Neural progenitor cell (in vitro differentiated cells): Measurements from ENCODE around the gene KISS1. TPM values are rescaled to one million over a fixed set of nuclear protein-coding genes. Genes with fewer than 3 reads are reported as not detected.

Experiments used
- DNase-seq: peaks from one replicate; pipeline ENCODE4 v3.0.0-alpha.2; 2016; ENCODE audit warnings: low spot score
- H2AFZ ChIP-seq: fragments of 200-600 bp; sonication (generic); replicated peaks from 2 replicates; pipeline ENCODE4 v1.6.1; 2016; ENCODE audit warnings: antibody characterized with exemption
- H3F3A ChIP-seq: fragments of 200-600 bp; sonication (generic); 2 replicates; pipeline ENCODE4 v1.6.1; 2016; ENCODE audit warnings: antibody characterized with exemption, low read depth
- H3K27ac ChIP-seq: fragments of 200-600 bp; sonication (generic); 2 replicates; pipeline ENCODE4 v1.5.1; 2016; ENCODE audit warnings: mild to moderate bottlenecking
- H3K27me3 ChIP-seq: fragments of 200-600 bp; sonication (generic); 2 replicates; pipeline ENCODE4 v1.6.1; 2016; ENCODE audit warnings: mild to moderate bottlenecking, moderate library complexity
- H3K36me3 ChIP-seq: fragments of 200-600 bp; sonication (generic); 2 replicates; pipeline ENCODE4 v1.5.1; 2016
- H3K4me1 ChIP-seq: fragments of 200-600 bp; sonication (generic); 2 replicates; pipeline ENCODE4 v1.6.1; 2016; ENCODE audit warnings: mixed run types
- H3K4me2 ChIP-seq: fragments of 200-600 bp; sonication (generic); 2 replicates; pipeline ENCODE4 v1.6.1; 2016
- H3K4me3 ChIP-seq: fragments of 200-600 bp; sonication (generic); 2 replicates; pipeline ENCODE4 v1.5.1; 2016
- H3K79me2 ChIP-seq: fragments of 200-600 bp; sonication (generic); 2 replicates; pipeline ENCODE4 v1.6.1; 2016; ENCODE audit warnings: low read depth
- H3K9ac ChIP-seq: fragments of 200-600 bp; sonication (generic); 2 replicates; pipeline ENCODE4 v1.6.1; 2016
- H3K9me3 ChIP-seq: fragments of 200-600 bp; sonication (generic); 2 replicates; pipeline ENCODE4 v1.5.1; 2016; ENCODE audit warnings: low read depth
- H4K20me1 ChIP-seq: fragments of 200-600 bp; sonication (generic); 2 replicates; pipeline ENCODE4 v1.6.1; 2016; ENCODE audit warnings: low read depth
- H3K27ac Mint-ChIP-seq: 3 replicates; pipeline ENCODE4 v1.8.0; 2021; ENCODE audit warnings: mixed read lengths
- H3K27me3 Mint-ChIP-seq: 2 replicates; pipeline ENCODE4 v1.8.0; 2022; ENCODE audit warnings: low read depth, mild to moderate bottlenecking, inconsistent platforms, moderate library complexity, mixed read lengths; ENCODE audit not compliant: insufficient read depth
- H3K36me3 Mint-ChIP-seq: 3 replicates; pipeline ENCODE4 v1.8.0; 2021; ENCODE audit warnings: mixed read lengths
- H3K4me1 Mint-ChIP-seq: 3 replicates; pipeline ENCODE4 v1.8.0; 2021; ENCODE audit warnings: mixed read lengths
- H3K4me3 Mint-ChIP-seq: 3 replicates; pipeline ENCODE4 v1.8.0; 2021; ENCODE audit warnings: mild to moderate bottlenecking, moderate library complexity, mixed read lengths
- H3K9me3 Mint-ChIP-seq: 3 replicates; pipeline ENCODE4 v1.8.0; 2020; ENCODE audit warnings: mixed read lengths
- EZH2 ChIP-seq: fragments of 200-600 bp; sonication (generic); IDR thresholded peaks from 2 replicates; pipeline ENCODE4 v1.6.1; 2017; ENCODE audit warnings: antibody characterized with exemption, mild to moderate bottlenecking, moderate library complexity
- EZH2phosphoT487 ChIP-seq: fragments of 200-600 bp; sonication (generic); IDR thresholded peaks from 2 replicates; pipeline ENCODE4 v1.6.1; 2017; ENCODE audit warnings: antibody characterized with exemption
- total RNA-seq: library from RNA; depleted of rRNA; stranded (reverse); fragments of >200 nt; gene quantifications from 2 replicates; pipeline ENCODE4 v1.2.3, GENCODE V29; 2015; ENCODE audit warnings: low replicate concordance
- TF ChIP-seq, protein P1 (sequence below): fragments of 200-600 bp; sonication (generic); IDR thresholded peaks from 2 replicates; pipeline ENCODE4 v1.5.1; 2017; ENCODE audit warnings: antibody characterized with exemption, mild to moderate bottlenecking

Gene KISS1
- total RNA-seq, 1 donor from 2014 or later, result not detected

DNA sequence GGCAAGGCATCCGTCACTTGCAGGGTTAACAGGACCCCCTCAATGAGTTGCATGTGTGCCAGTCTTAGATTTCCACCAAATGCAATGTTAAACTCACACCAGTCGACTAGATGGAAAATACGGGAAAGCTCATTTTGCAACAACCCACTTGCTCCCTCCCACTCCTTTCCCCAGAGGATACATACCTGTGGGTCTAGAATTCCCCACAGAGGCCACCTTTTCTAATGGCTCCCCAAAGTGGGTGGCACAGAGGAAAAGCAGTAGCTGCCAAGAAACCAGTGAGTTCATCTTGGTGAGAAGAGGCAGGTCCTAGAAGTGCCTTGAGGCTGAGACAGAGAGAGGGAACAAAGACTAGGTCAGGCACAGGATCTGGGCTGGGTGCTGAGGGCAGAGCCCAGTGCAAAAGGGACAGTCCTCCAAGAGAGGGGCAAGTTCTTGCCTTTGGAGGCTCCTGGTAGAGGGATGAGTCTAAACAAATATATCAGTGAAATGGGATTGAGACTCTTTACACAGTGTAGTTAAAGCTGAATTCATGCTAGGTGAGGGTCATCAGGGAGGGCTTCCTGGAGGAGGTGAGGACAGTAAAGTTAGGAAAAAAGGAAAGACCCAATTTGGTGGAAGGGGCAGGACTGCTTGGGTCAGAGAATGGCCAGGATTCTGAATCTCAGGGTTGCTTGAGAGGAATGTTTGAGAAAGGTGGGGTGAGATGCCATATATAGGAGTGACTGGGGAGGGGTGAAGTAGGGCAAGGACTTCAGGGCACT is 3.5 kb downstream of the KISS1 start:
- Histone ChIP-seq H3K9me3 (no peaks in the 10 kb centered on the region), H3K27ac (no peak overlapping the region), H4K20me1 (no peaks in the 10 kb centered on the region), H3K9ac (no peak overlapping the region), H3K4me3 (no peak overlapping the region), H2AFZ (no peak overlapping the region), H3K79me2 (no peaks in the 10 kb centered on the region), H3K27me3 (peaks cover 56% of the 10 kb centered on the region), H3K4me1 (peaks cover 16% of the 10 kb centered on the region), H3F3A (peaks cover 11% of the 10 kb centered on the region), H3K36me3 (no peaks in the 10 kb centered on the region), H3K4me2 (no peak overlapping the region)
- H3K9me3 Mint-ChIP-seq, result no peaks in the 10 kb centered on the region
- H3K36me3 Mint-ChIP-seq, result no peaks in the 10 kb centered on the region
- H3K27ac Mint-ChIP-seq, result no peak overlapping the region
- no peak for TF ChIP-seq EZH2phosphoT487
- peaks cover 17% of the 10 kb centered on the region for H3K4me1 Mint-ChIP-seq
- no peak for DNase-seq
- no peak overlapping the region for H3K4me3 Mint-ChIP-seq
- peaks cover 34% of the 10 kb centered on the region for H3K27me3 Mint-ChIP-seq

DNA sequence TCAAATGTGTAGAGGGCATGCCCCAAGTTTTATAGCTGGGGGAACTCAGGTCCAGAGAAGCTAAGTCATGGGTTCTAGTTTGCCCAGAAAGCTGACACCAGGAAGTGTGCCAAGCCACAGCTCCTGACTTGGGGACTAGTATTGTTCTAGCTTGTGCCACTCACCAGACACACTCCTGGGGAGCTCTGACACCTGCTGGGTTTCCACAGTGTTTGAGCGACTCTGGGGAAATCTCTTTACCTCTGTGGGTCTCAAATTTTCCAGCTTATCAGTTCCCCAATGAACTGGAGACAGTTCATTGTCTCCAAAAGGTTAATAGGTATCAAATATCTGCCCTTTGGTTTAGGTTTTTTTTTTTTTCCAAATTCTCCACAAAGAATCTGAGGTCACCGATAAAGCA is 4.2 kb downstream of the KISS1 start:
- Histone ChIP-seq H2AFZ (no peak overlapping the region), H3K9me3 (no peaks in the 10 kb centered on the region), H4K20me1 (no peaks in the 10 kb centered on the region), H3K79me2 (no peaks in the 10 kb centered on the region), H3K36me3 (no peaks in the 10 kb centered on the region), H3K27me3 (peaks cover 63% of the 10 kb centered on the region), H3K4me2 (no peak overlapping the region), H3K27ac (no peak overlapping the region), H3K4me1 (peaks cover 16% of the 10 kb centered on the region), H3F3A (peaks cover 11% of the 10 kb centered on the region), H3K9ac (no peak overlapping the region), H3K4me3 (no peak overlapping the region)
- H3K4me3 Mint-ChIP-seq, result no peak overlapping the region
- peaks cover 17% of the 10 kb centered on the region for H3K4me1 Mint-ChIP-seq
- H3K27ac Mint-ChIP-seq, result no peak overlapping the region
- no peaks in the 10 kb centered on the region for H3K36me3 Mint-ChIP-seq
- TF ChIP-seq, protein P1, sequence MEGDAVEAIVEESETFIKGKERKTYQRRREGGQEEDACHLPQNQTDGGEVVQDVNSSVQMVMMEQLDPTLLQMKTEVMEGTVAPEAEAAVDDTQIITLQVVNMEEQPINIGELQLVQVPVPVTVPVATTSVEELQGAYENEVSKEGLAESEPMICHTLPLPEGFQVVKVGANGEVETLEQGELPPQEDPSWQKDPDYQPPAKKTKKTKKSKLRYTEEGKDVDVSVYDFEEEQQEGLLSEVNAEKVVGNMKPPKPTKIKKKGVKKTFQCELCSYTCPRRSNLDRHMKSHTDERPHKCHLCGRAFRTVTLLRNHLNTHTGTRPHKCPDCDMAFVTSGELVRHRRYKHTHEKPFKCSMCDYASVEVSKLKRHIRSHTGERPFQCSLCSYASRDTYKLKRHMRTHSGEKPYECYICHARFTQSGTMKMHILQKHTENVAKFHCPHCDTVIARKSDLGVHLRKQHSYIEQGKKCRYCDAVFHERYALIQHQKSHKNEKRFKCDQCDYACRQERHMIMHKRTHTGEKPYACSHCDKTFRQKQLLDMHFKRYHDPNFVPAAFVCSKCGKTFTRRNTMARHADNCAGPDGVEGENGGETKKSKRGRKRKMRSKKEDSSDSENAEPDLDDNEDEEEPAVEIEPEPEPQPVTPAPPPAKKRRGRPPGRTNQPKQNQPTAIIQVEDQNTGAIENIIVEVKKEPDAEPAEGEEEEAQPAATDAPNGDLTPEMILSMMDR, result no peak
- no peak for TF ChIP-seq EZH2phosphoT487
- no peak for TF ChIP-seq EZH2
- peaks cover 34% of the 10 kb centered on the region for H3K27me3 Mint-ChIP-seq
- H3K9me3 Mint-ChIP-seq, result no peaks in the 10 kb centered on the region
- no peak for DNase-seq

DNA sequence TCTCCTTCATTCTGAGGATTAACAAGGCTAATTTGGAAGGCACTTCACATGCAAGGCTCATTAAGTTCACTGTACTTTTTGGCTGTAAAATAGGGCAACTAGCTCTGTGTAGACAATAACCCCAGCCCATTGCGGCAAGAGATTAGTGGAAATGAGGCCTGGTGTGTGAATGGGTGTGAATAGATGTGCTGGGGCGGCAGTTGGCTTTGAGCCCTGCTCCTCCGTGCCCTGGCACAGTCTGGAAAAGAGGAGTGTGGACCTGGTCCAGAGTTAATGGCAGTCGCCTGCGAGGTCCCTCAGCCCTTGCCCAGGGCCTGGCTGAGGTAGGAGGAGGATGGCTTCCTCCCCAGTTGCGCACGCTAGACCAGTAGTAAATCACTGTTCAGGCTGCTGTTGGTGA is 4.8 kb downstream of the KISS1 start:
- Histone ChIP-seq H3K36me3 (no peaks in the 10 kb centered on the region), H3K9ac (no peak overlapping the region), H3K79me2 (no peaks in the 10 kb centered on the region), H3K9me3 (no peaks in the 10 kb centered on the region), H3K4me3 (no peak overlapping the region), H2AFZ (no peak overlapping the region), H4K20me1 (no peaks in the 10 kb centered on the region), H3K4me1 (peaks cover 16% of the 10 kb centered on the region), H3K27me3 (peaks cover 69% of the 10 kb centered on the region), H3F3A (peaks cover 11% of the 10 kb centered on the region), H3K27ac (no peak overlapping the region), H3K4me2 (no peak overlapping the region)
- no peak for DNase-seq
- Mint-ChIP-seq H3K27me3 (peaks cover 35% of the 10 kb centered on the region), H3K4me3 (no peak overlapping the region), H3K36me3 (no peaks in the 10 kb centered on the region), H3K4me1 (peaks cover 17% of the 10 kb centered on the region), H3K27ac (no peak overlapping the region), H3K9me3 (no peaks in the 10 kb centered on the region)
- TF ChIP-seq, protein P1, result no peak
- TF ChIP-seq EZH2 (no peak), EZH2phosphoT487 (no peak)
